GM12865 (cell line): Measurements from ENCODE around the gene MSGN1.

Source experiments
- DNase-seq: peaks from one replicate; pipeline ENCODE4 v3.0.0; 2010; ENCODE audit warnings: low read depth
- H3K4me3 ChIP-seq: 2 replicates; pipeline ENCODE4 v1.5.1; 2011; ENCODE audit warnings: mild to moderate bottlenecking, low read depth, low read length, control low read depth
- CTCF ChIP-seq: IDR thresholded peaks from 2 replicates; pipeline ENCODE4 v1.5.1; 2011; ENCODE audit warnings: low read length, control low read depth, low read depth, inconsistent platforms; ENCODE audit not compliant: insufficient read depth; ENCODE audit errors: missing control alignments

MSGN1 gene, protein sequence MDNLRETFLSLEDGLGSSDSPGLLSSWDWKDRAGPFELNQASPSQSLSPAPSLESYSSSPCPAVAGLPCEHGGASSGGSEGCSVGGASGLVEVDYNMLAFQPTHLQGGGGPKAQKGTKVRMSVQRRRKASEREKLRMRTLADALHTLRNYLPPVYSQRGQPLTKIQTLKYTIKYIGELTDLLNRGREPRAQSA

DNA sequence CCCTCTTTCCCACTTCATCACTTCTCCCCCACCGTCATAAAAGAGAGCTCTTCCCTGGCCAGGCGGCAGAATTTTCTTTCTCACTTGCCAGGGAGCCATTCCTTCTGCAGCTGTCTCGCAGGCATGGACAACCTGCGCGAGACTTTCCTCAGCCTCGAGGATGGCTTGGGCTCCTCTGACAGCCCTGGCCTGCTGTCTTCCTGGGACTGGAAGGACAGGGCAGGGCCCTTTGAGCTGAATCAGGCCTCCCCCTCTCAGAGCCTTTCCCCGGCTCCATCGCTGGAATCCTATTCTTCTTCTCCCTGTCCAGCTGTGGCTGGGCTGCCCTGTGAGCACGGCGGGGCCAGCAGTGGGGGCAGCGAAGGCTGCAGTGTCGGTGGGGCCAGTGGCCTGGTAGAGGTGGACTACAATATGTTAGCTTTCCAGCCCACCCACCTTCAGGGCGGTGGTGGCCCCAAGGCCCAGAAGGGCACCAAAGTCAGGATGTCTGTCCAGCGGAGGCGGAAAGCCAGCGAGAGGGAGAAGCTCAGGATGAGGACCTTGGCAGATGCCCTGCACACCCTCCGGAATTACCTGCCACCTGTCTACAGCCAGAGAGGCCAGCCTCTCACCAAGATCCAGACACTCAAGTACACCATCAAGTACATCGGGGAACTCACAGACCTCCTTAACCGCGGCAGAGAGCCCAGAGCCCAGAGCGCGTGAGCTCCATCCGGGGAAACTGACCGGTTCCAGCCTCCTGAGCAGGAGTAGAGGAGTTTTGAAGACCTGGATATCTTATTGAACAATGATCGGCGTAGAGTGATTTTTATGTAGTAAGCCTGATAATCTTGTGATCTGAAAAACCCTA, at the start of gene MSGN1:
TSS of gene MSGN1 (plus strand) at position 65 of the 850 bp plus-strand sequence. CDS start at position 124, 59 bp downstream.
- DNase-seq: no peak
- no peak within 1 kb of the TSS for H3K4me3 ChIP-seq
- TF ChIP-seq CTCF: no peak

DNA sequence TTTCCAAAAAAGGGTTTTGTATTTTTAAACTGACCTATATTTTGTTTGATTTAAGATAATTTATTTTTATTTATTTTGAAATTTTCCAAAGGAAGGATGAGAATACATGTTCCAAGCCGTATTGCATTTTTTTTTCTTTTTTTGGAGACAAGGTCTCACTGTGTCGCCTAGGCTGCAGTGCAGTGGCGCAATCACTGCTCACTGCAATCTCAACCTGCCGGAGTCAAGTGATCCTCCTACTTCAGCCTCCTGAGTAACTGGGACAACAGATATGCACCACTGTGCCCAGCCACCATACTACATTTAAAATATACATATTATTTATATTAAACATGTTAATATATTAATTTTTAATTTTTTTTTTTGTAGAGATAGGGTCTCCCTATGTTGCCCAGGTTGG, 47.4 kb upstream of the MSGN1 start:
- no peak for TF ChIP-seq CTCF
- DNase-seq: no peak
- no peak overlapping the region for H3K4me3 ChIP-seq

DNA sequence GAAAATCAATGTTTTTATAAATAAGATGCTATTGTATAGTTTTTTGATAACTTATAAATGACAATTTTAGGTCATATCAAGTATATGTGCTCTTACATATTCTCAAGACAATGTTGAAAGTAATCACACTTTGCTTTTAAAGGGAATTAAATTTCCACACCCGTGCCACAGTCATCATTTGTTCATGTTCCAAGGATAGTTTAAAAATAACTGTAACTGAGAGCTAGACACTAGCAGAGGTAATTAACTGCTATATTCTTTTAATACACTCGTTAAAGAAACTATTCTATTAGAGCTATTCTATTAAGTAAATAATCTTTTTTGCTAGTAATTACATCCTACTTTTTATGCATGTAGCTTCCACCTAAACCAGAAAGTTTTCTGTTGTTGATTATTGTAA, 44.3 kb upstream of the MSGN1 start:
- H3K4me3 ChIP-seq: no peak overlapping the region
- DNase-seq: no peak
- TF ChIP-seq CTCF: no peak

DNA sequence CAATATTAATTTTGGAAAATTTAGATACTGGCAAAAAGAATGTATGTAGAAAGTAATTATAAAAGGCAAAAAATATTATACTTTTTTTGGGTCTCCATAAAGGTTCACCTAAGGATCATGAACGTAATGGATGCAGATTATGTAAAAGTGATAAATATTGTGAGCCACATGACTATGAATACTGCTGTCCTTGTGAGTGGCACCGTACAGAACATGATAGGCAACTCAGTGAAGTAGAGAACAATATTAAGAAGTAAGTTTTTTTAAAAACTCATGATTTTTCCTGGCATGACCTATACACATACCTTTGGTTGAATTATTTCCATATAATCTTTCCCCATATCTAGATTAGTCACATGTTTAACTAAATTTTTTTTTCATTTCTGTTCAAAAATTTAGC, 43.7 kb upstream of the MSGN1 start:
- no peak for DNase-seq
- TF ChIP-seq CTCF: no peak

DNA sequence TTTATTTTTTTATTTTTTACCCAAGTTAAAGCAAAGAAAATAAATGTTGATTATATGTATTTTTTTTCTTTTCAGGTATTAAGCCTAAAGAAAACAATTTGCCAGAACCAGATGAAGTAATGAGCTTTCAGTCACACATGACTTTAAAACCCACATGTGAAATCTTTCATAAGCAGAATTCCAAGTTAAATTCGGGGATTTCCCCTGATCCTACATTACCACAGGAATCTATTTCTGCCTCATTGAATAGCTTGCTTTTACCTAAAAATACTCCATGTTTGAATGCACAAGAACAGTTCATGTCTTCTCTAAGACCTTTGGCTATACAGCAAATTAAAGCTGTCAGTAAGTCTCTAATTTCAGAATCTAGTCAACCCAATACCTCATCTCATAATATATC, 35.7 kb upstream of the MSGN1 start:
- TF ChIP-seq CTCF: no peak
- DNase-seq: no peak

More for the DNA sequence above, 43.7 kb upstream of the MSGN1 start:
- no peak overlapping the region for H3K4me3 ChIP-seq

GRCh38 chr2:17781482-17781881, 34.8 kb upstream of the MSGN1 start:
- no peak for TF ChIP-seq CTCF
- DNase-seq: no peak
- H3K4me3 ChIP-seq: no peak overlapping the region

More for the DNA sequence above, 35.7 kb upstream of the MSGN1 start:
- H3K4me3 ChIP-seq: no peak overlapping the region
